Activated CD4-positive, alpha-beta T cell treated with anti-CD3 and anti-CD28 coated beads, Interleukin-2, amount 50 U/mL, for 1 hour (primary cell): ENCODE results near the gene PLXNA1.

ENCODE experiments used
- DNase-seq: peaks from one replicate; pipeline ENCODE4 v3.0.0-alpha.2; 2020

Gene PLXNA1

GRCh38 chr3:127003601-127004280 is 20.8 kb downstream of the PLXNA1 start:
- no peak for DNase-seq

- DNase-seq = no peak
These were observed 21.9 kb downstream of the PLXNA1 start for GRCh38 chr3:127004641-127005397.

- no peak for DNase-seq
These were observed 23.1 kb downstream of the PLXNA1 start for GRCh38 chr3:127005864-127006500.

- no peak for DNase-seq
These were observed 24.0 kb downstream of the PLXNA1 start for GRCh38 chr3:127006781-127007436.

GRCh38 chr3:127008236-127008635 is 25.3 kb downstream of the PLXNA1 start:
- no peak for DNase-seq

- DNase-seq = no peak
These were observed 26.6 kb downstream of the PLXNA1 start for GRCh38 chr3:127009531-127009930.

- no peak for DNase-seq
These were observed 28.5 kb downstream of the PLXNA1 start for GRCh38 chr3:127011270-127011992.

- no peak for DNase-seq
These were observed 29.2 kb downstream of the PLXNA1 start for GRCh38 chr3:127012091-127012490.

GRCh38 chr3:127013181-127013580 is 30.3 kb downstream of the PLXNA1 start:
- no peak for DNase-seq

- no peak for DNase-seq
These were observed 31.0 kb downstream of the PLXNA1 start for GRCh38 chr3:127013758-127014535.

- DNase-seq = no peak
These were observed 31.8 kb downstream of the PLXNA1 start for GRCh38 chr3:127014536-127015281.

- no peak for DNase-seq
These were observed 32.5 kb downstream of the PLXNA1 start for GRCh38 chr3:127015282-127016042.

- no peak for DNase-seq
These were observed 33.1 kb downstream of the PLXNA1 start for GRCh38 chr3:127016043-127016343.

- no peak for DNase-seq
These were observed 33.5 kb downstream of the PLXNA1 start for GRCh38 chr3:127016461-127016860.

- DNase-seq = no peak
These were observed 34.3 kb downstream of the PLXNA1 start for GRCh38 chr3:127017229-127017628.

GRCh38 chr3:127017781-127018180 is 34.9 kb downstream of the PLXNA1 start:
- DNase-seq = no peak

- DNase-seq = no peak
These were observed 35.5 kb downstream of the PLXNA1 start for GRCh38 chr3:127018306-127018828.

- DNase-seq = no peak
These were observed 36.5 kb downstream of the PLXNA1 start for GRCh38 chr3:127019449-127019848.

- no peak for DNase-seq
These were observed 37.6 kb downstream of the PLXNA1 start for GRCh38 chr3:127020543-127020942.

- DNase-seq = no peak
These were observed 39.9 kb downstream of the PLXNA1 start for GRCh38 chr3:127022849-127023248.
